Breast epithelium (tissue), 3 donors: Measurements from ENCODE around the gene NEURL1.

Experiments
- POLR2A ChIP-seq: fragments of 450-650 bp; IDR thresholded peaks from one replicate; pipeline ENCODE4 v1.6.1; 2016; ENCODE audit warnings: antibody characterized with exemption, mild to moderate bottlenecking, moderate library complexity
- TF ChIP-seq, protein P1 (sequence below), 3 donors: fragments of 450-650 bp; IDR thresholded peaks; one replicate each; pipeline ENCODE4 v1.5.1; 2016 to 2017; ENCODE audit warnings: antibody characterized with exemption in 3 of 3, mild to moderate bottlenecking in 3 of 3, moderate library complexity in 3 of 3

DNA sequence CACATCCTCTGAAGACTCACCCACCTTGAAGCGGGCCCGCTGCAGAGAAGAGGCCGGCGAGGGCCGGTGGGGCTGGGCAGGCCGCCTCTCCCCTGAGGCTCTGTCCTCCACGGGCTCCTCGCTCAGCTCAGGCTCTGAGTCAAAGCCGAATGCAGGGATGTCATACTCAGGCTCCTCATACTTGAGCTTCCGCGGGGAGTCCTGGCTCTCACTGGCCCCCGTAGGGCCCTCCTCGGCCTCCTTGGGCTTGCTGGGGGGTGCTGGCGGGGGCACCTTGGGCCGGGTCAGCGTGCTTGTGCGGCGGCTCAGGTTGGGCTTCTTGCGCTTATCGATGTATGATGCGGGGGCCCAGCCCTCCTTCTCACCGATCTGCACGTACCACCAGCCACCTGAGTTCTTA, 109.9 kb downstream of the NEURL1 start:
- TF ChIP-seq, protein P1, sequence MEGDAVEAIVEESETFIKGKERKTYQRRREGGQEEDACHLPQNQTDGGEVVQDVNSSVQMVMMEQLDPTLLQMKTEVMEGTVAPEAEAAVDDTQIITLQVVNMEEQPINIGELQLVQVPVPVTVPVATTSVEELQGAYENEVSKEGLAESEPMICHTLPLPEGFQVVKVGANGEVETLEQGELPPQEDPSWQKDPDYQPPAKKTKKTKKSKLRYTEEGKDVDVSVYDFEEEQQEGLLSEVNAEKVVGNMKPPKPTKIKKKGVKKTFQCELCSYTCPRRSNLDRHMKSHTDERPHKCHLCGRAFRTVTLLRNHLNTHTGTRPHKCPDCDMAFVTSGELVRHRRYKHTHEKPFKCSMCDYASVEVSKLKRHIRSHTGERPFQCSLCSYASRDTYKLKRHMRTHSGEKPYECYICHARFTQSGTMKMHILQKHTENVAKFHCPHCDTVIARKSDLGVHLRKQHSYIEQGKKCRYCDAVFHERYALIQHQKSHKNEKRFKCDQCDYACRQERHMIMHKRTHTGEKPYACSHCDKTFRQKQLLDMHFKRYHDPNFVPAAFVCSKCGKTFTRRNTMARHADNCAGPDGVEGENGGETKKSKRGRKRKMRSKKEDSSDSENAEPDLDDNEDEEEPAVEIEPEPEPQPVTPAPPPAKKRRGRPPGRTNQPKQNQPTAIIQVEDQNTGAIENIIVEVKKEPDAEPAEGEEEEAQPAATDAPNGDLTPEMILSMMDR (IDR thresholded peaks at IDR 0.05), result no peak
- TF ChIP-seq POLR2A, result no peak
